Stimulated activated CD8-positive, alpha-beta memory T cell treated with anti-CD3 and anti-CD28 coated beads, Interleukin-15, amount 100 ng/mL, for 48 hours (primary cell): ENCODE results near the gene PNMA5.
"Not testable (repeated sequence)": the region's sequence is repeated elsewhere in the genome, so short reads cannot be mapped to it uniquely, and the experiment has no call there.

Source experiments
- DNase-seq, 2 donors: peaks; one replicate each; pipeline ENCODE4 v3.0.0-alpha.2; 2020; ENCODE audit warnings: low read depth in 2 of 2

The PNMA5 gene

DNA sequence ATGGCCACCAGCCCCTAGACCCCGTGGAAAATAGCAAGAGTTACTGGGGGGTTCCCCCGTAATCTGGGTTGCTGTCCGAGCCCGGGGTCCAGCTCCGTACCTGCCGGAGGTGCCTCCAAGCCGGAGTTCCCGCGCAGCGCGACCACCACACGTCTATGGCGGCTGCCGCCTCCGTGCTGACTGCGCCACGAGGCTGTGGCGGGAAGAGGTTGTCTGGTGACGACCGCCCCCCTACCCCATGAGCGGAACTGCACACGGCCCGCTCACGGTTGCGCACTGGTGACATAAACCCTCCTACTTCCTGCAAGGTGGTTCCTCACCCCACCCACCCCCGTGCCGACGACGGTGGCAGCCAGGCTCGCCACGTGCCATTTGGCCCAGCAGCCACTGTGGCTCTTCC lies at the start of gene PNMA5:
Gene PNMA5, minus strand, starts transcription at position 184 of the 400 bp plus-strand sequence. CDS start 2,518 bp downstream, outside the sequence.
- no peak for DNase-seq

- DNase-seq, result peak; percentile 38
These were observed 38.6 kb upstream of the PNMA5 start for GRCh38 chrX:153032397-153033118.

DNA sequence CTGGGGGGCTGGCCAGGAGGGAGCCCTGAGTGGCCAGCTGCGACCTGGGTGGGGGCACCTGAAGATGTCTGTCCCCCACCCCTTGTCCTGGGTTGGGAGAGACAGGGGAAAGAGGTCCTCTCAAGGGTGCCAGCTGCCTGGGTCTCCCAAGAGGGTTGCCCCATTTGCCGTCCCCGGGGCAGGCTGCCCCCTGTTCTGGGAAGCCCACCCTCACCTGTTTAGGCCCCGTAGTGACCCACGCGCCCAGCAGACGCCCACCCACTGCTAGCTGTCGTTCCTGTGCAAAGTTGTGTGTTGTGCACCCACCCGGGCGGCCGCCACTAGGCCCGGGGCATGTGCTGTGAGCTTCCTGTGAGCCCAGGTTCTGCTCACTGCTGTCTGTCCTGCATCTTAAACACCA lies 36.9 kb upstream of the PNMA5 start:
- no peak for DNase-seq

DNA sequence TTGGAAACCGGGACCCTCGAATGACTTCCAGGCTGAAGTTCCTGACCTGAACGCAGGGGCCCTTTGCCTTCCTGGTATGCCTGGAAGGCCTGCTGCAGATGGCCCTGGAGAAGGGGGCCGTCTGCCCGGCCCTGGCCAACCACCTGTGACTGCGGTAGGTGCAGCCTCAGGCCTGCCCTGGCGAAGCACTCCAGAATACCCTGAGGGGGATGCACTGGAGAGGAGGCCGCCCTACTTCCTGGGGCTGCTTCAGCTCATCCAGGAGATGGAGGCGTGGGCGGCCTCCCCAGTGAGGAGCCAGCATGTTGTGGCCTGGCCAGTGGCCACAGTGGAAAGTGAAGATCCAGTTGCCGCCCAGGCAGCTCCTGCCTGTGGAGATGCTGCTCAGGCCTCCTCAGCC lies 36.0 kb upstream of the PNMA5 start:
- DNase-seq, result no peak

- no peak for DNase-seq
These were observed 35.2 kb upstream of the PNMA5 start for GRCh38 chrX:153029162-153029561.

DNA sequence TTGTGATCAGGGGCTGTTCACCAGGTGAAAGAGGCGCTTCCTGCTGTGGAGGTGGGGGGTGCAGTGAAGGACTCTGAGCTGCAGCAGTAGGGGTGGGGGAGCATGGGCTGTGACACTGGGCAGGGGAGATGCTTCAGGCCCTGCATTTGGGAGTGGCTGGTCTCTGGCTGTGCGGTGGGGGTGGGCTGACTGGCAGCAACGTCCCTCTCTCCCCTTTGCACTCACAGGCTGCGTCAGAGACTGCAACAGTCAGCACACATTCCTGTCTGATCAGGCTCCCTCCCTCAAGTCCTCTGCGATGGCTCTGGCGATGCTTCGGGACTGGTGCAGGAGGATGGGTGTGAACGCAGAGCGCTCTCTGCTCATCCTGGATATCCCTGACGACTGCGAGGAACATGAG lies 34.6 kb upstream of the PNMA5 start:
- not testable (repeated sequence) for DNase-seq

- not testable (repeated sequence) for DNase-seq
These were observed 32.6 kb upstream of the PNMA5 start for GRCh38 chrX:153026501-153026900.

GRCh38 chrX:153019166-153019565 lies 25.2 kb upstream of the PNMA5 start:
- DNase-seq, result no peak

GRCh38 chrX:153017174-153017573 lies 23.3 kb upstream of the PNMA5 start:
- not testable (repeated sequence) for DNase-seq

GRCh38 chrX:153004780-153005179 lies 10.9 kb upstream of the PNMA5 start:
- DNase-seq, result no peak

- DNase-seq, result no peak
These were observed 10.1 kb upstream of the PNMA5 start for GRCh38 chrX:153003981-153004380.

GRCh38 chrX:153002182-153002581 lies 8.3 kb upstream of the PNMA5 start:
- DNase-seq, result not testable (repeated sequence)

GRCh38 chrX:152997337-152997736 lies 3.4 kb upstream of the PNMA5 start:
- DNase-seq, result no peak

GRCh38 chrX:152992115-152992514 lies 1.8 kb downstream of the PNMA5 start:
- DNase-seq, result no peak

GRCh38 chrX:152991123-152991522 lies 2.8 kb downstream of the PNMA5 start:
- DNase-seq, result no peak

DNA sequence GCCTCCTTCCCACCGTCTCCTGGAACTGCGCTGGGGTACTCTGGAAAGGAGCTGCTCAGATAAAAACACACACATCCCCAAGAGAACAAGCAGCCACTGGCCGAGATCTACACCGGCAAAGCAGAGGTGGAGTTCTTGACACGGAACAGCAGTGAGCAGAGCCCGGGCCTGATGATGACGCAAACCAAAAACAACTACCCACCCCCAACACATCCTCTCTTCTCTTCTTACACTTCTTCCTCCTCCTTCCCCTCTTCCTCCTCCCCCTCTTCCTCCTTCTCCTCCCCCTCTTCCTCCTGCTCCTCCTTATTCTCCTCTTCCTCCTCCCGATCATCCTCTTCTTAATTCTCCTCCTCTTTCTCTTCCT lies 4.6 kb downstream of the PNMA5 start:
- no peak for DNase-seq

GRCh38 chrX:152988536-152989291 lies 5.2 kb downstream of the PNMA5 start:
- no peak for DNase-seq

GRCh38 chrX:152987801-152988200 lies 6.1 kb downstream of the PNMA5 start:
- DNase-seq, result no peak

DNA sequence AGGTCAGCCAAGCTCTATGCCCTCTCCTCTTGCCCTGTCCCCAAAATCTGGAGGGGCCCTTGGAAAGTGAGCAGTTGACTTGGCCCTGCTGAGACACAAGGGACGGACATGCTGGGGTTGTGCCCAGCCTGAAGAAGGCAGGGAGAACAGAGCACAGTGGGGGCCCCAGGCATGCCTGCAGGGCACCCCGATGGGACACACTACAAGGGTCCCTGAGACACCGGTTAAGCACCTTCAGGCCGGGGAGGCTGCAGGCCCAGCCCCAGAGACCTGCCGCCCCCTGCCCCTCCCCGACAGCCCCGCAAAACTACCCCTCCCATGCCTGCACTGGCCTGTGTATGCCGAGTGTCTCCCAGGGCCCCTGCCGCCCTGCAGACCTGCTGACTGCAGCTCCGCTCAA lies 6.8 kb downstream of the PNMA5 start:
- not testable (repeated sequence) for DNase-seq

GRCh38 chrX:152985383-152985782 lies 8.5 kb downstream of the PNMA5 start:
- DNase-seq, result not testable (repeated sequence)

DNA sequence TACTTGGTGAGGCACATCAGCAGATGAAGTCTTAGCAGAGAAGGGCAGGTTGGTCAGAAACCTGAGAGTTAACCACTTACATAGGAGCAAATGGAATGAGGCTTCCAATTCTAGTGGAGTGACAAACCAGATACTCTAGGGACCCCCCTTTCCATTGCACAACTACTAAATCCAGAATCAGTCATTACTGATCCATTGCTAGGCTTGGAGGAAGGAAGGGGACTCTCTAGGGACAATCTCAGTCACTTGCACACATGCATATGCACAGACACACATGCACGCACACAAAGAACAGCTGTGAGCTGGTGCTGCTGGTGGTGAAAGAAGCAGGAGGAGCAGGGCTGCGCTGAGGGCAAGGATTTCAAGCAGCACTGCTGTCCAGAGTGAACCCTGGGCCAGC lies 25.7 kb downstream of the PNMA5 start:
- DNase-seq, result no peak

GRCh38 chrX:152960115-152960514 lies 33.8 kb downstream of the PNMA5 start:
- no peak for DNase-seq

DNA sequence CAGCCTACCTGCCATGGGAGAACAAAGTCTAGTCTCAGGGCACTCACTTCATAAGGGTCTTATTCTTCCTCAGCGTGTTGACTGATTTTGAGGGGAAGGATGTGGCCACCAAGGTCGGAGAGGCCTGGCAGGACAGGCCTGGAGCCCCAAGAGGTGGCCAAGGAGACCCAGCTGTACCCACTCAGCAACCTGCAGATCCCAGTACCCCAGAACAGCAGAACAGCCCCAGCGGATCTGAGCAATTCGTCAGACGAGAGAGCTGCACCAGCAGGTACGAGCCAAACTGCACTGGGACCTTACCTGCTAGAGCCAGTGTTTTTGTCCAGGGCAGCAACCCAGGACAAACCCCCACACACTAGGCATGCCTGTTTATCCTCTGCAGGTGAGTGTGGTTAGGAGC lies 34.3 kb downstream of the PNMA5 start:
- DNase-seq, result no peak
